ENCODE measurements around the gene MYZAP.

DNA sequence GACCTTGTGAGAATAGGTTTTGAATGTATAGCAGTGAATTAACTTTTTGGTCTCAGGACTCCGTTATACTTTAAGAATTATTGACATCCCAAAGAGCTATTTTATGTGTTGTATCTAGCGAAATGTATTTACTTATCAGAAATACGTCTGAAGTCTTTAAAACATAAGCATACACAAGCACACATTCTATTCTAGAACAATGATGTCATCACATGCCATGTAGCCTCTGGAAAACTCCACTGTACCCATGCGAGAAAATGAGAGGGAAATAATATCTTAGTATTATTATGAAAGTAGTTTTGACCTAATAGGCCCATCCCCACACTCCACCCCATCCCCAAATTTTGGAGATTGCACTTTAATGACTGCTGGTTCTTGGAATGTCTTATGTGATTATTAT is 116.3 kb downstream of the MYZAP start:
- TF ChIP-seq, protein P1, sequence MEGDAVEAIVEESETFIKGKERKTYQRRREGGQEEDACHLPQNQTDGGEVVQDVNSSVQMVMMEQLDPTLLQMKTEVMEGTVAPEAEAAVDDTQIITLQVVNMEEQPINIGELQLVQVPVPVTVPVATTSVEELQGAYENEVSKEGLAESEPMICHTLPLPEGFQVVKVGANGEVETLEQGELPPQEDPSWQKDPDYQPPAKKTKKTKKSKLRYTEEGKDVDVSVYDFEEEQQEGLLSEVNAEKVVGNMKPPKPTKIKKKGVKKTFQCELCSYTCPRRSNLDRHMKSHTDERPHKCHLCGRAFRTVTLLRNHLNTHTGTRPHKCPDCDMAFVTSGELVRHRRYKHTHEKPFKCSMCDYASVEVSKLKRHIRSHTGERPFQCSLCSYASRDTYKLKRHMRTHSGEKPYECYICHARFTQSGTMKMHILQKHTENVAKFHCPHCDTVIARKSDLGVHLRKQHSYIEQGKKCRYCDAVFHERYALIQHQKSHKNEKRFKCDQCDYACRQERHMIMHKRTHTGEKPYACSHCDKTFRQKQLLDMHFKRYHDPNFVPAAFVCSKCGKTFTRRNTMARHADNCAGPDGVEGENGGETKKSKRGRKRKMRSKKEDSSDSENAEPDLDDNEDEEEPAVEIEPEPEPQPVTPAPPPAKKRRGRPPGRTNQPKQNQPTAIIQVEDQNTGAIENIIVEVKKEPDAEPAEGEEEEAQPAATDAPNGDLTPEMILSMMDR (conservative IDR thresholded peaks at IDR 0.05): no peak
- TF ChIP-seq EZH2 (IDR thresholded peaks at IDR 0.05; ENCODE audit: low read depth): no peak

All from PC-9 (cell line).